H9 (cell line): ENCODE results near the gene TMBIM6. TPM values are rescaled to one million over a fixed set of nuclear protein-coding genes. Genes with fewer than 3 reads are reported as not detected.
A peak's percentile ranks its signal among the peaks of the same experiment; 100 is the strongest.

Source experiments
- DNase-seq: peaks from one replicate; pipeline ENCODE4 v3.0.0-alpha.2; 2017
- H2AFZ ChIP-seq: one replicate; pipeline ENCODE4 v1.6.1; 2013; ENCODE audit warnings: mild to moderate bottlenecking, low read length, control low read depth, moderate library complexity
- H2AK5ac ChIP-seq: 2 replicates; pipeline ENCODE4 v1.6.1; 2013; ENCODE audit warnings: low read length, control low read depth, mixed read lengths; ENCODE audit not compliant: insufficient read length
- H2BK120ac ChIP-seq: one replicate; pipeline ENCODE4 v1.6.1; 2013; ENCODE audit warnings: low read depth, mild to moderate bottlenecking, low read length, control low read depth, inconsistent platforms; ENCODE audit not compliant: poor library complexity, severe bottlenecking
- H2BK12ac ChIP-seq: 2 replicates; pipeline ENCODE4 v1.6.1; 2013; ENCODE audit warnings: low read length, control low read depth, mixed read lengths, low read depth; ENCODE audit not compliant: insufficient read length
- H2BK15ac ChIP-seq: 2 replicates; pipeline ENCODE4 v1.6.1; 2013; ENCODE audit warnings: low read depth, low read length, control low read depth
- H2BK20ac ChIP-seq: one replicate; pipeline ENCODE4 v1.6.1; 2013; ENCODE audit warnings: low read depth, mild to moderate bottlenecking, low read length, control low read depth, inconsistent platforms; ENCODE audit not compliant: poor library complexity, severe bottlenecking
- H2BK5ac ChIP-seq: 2 replicates; pipeline ENCODE4 v1.6.1; 2013; ENCODE audit warnings: low read length, control low read depth, mixed read lengths; ENCODE audit not compliant: insufficient read length
- H3K14ac ChIP-seq: 2 replicates; pipeline ENCODE4 v1.6.1; 2013; ENCODE audit warnings: low read length, control low read depth; ENCODE audit not compliant: insufficient read depth
- H3K18ac ChIP-seq: 2 replicates; pipeline ENCODE4 v1.6.1; 2013; ENCODE audit warnings: low read depth, mild to moderate bottlenecking, mixed read lengths, low read length, control low read depth; ENCODE audit not compliant: insufficient read length
- H3K23ac ChIP-seq: 2 replicates; pipeline ENCODE4 v1.6.1; 2013; ENCODE audit warnings: low read length, control low read depth, mixed read lengths, low read depth; ENCODE audit not compliant: insufficient read length
- H3K23me2 ChIP-seq: 2 replicates; pipeline ENCODE4 v1.6.1; 2013; ENCODE audit warnings: low read depth, mild to moderate bottlenecking, mixed read lengths, low read length, control low read depth; ENCODE audit not compliant: insufficient read length, poor library complexity, severe bottlenecking
- H3K27ac ChIP-seq: 2 replicates; pipeline ENCODE4 v1.5.1; 2013; ENCODE audit warnings: low read length, control low read depth, mixed read lengths, low read depth; ENCODE audit not compliant: insufficient read length
- H3K27me3 ChIP-seq: 2 replicates; pipeline ENCODE4 v1.6.1; 2013; ENCODE audit warnings: low read length, control low read depth, inconsistent platforms; ENCODE audit not compliant: insufficient read depth
- H3K4ac ChIP-seq: 2 replicates; pipeline ENCODE4 v1.6.1; 2013; ENCODE audit warnings: low read depth, mild to moderate bottlenecking, control low read depth, inconsistent platforms, low read length, moderate library complexity
- H3K4me1 ChIP-seq: 2 replicates; pipeline ENCODE4 v1.6.1; 2013; ENCODE audit warnings: low read length, control low read depth, inconsistent platforms; ENCODE audit not compliant: insufficient read depth
- H3K4me2 ChIP-seq: 2 replicates; pipeline ENCODE4 v1.6.1; 2013; ENCODE audit warnings: low read length, control low read depth, mixed read lengths; ENCODE audit not compliant: insufficient read length, insufficient read depth
- H3K56ac ChIP-seq: 2 replicates; pipeline ENCODE4 v1.6.1; 2013; ENCODE audit warnings: low read depth, mild to moderate bottlenecking, mixed read lengths, low read length, control low read depth; ENCODE audit not compliant: insufficient read length
- H3K79me1 ChIP-seq: 2 replicates; pipeline ENCODE4 v1.6.1; 2013; ENCODE audit warnings: low read depth, mild to moderate bottlenecking, moderate library complexity, low read length, control low read depth, inconsistent platforms; ENCODE audit not compliant: insufficient read depth, poor library complexity, severe bottlenecking
- H3K79me2 ChIP-seq: 2 replicates; pipeline ENCODE4 v1.6.1; 2013; ENCODE audit warnings: low read length, control low read depth, inconsistent platforms; ENCODE audit not compliant: insufficient read depth
- H3K9ac ChIP-seq: 2 replicates; pipeline ENCODE4 v1.6.1; 2013; ENCODE audit warnings: low read length, control low read depth, mixed read lengths; ENCODE audit not compliant: insufficient read length; ENCODE audit errors: extremely low read depth
- H3K9me3 ChIP-seq: one replicate; pipeline ENCODE4 v1.6.1; 2013; ENCODE audit warnings: low read depth, low read length, inconsistent platforms; ENCODE audit not compliant: control insufficient read depth
- H3T11ph ChIP-seq: one replicate; pipeline ENCODE4 v1.6.1; 2013; ENCODE audit warnings: mild to moderate bottlenecking, low read length, control low read depth, inconsistent platforms
- H4K20me1 ChIP-seq: one replicate; pipeline ENCODE4 v1.6.1; 2013; ENCODE audit not compliant: control insufficient read depth, insufficient read length, insufficient read depth
- H4K5ac ChIP-seq: 2 replicates; pipeline ENCODE4 v1.6.1; 2013; ENCODE audit warnings: low read depth, mild to moderate bottlenecking, mixed read lengths, low read length, control low read depth; ENCODE audit not compliant: insufficient read length
- H4K8ac ChIP-seq: replicated peaks from 2 replicates; pipeline ENCODE4 v1.6.1; 2013; ENCODE audit warnings: low read length, control low read depth, mixed read lengths, low read depth; ENCODE audit not compliant: insufficient read length
- H4K91ac ChIP-seq: 2 replicates; pipeline ENCODE4 v1.6.1; 2013; ENCODE audit warnings: low read depth, mild to moderate bottlenecking, moderate library complexity, mixed read lengths, low read length, control low read depth; ENCODE audit not compliant: insufficient read length
- H3K27ac Mint-ChIP-seq, 3 experiments: 2 replicates in 2 of 3; 3 replicates in 1 of 3; pipeline ENCODE4 v1.8.0; 2020 to 2021; ENCODE audit warnings: mixed read lengths in 3 of 3, mild to moderate bottlenecking in 1 of 3, moderate library complexity in 1 of 3
- H3K27me3 Mint-ChIP-seq: 2 replicates; pipeline ENCODE4 v1.8.0; 2021; ENCODE audit warnings: low read depth, mild to moderate bottlenecking, moderate library complexity, mixed read lengths
- H3K36me3 Mint-ChIP-seq, 3 experiments: 2 replicates in 2 of 3; 3 replicates in 1 of 3; pipeline ENCODE4 v1.8.0; 2020 to 2021; ENCODE audit warnings: low read depth in 3 of 3, mixed read lengths in 3 of 3; ENCODE audit not compliant: insufficient read depth in 1 of 3
- H3K4me1 Mint-ChIP-seq, 2 experiments: 2 replicates each; pipeline ENCODE4 v1.8.0; 2020; ENCODE audit warnings: mixed read lengths in 2 of 2
- H3K4me3 Mint-ChIP-seq, 2 experiments: 2 replicates in 1 of 2; 3 replicates in 1 of 2; pipeline ENCODE4 v1.8.0; 2020 to 2021; ENCODE audit warnings: mild to moderate bottlenecking in 2 of 2, mixed read lengths in 2 of 2, moderate library complexity in 1 of 2
- H3K9me3 Mint-ChIP-seq, 2 experiments: 2 replicates in 1 of 2; 3 replicates in 1 of 2; pipeline ENCODE4 v1.8.0; 2020; ENCODE audit warnings: mild to moderate bottlenecking in 2 of 2, mixed read lengths in 2 of 2, moderate library complexity in 1 of 2
- WGBS: extraction: QIAGEN DNeasy Blood & Tissue Kit; methylation state at CpG from one replicate; pipeline ENCODE4 v1.1.7; 2013; ENCODE audit warnings: missing lambda C conversion rate, low lambda C conversion rate, mixed read lengths; ENCODE audit not compliant: insufficient read length; ENCODE audit errors: extremely low coverage; 5-methylcytosine and 5-hydroxymethylcytosine counted together
- total RNA-seq: library from RNA; stranded (reverse); gene quantifications from 2 replicates; pipeline ENCODE4 v1.2.1, GENCODE V29; 2021
- TF ChIP-seq, protein P1 (sequence below): fragments of 200-600 bp; sonication (generic); conservative IDR thresholded peaks from 3 replicates; pipeline ENCODE4 v1.8.0; 2021; ENCODE audit warnings: antibody characterized with exemption, mild to moderate bottlenecking

Gene TMBIM6
- total RNA-seq, 1 experiment from 2014 or later: 362 TPM

DNA sequence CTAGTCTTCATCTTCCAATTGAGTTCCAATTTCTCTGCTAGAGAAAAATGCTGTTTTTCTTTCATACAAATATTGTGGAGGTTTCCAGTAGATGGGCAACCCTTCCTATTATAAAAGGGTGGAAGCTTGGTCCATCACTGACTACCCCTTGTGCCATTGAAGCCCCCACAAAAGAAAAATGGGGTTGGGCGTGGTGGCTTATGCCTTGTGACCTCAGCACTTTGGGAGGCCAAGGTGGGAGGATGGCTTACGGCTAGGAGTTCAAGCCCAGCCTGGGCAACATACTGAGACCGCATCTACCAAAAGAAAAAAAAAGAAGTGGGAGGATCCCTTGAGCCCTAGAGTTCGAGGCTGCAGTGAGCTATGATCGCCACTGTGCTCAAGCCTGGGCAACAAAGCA lies 64.1 kb downstream of the TMBIM6 start:
- H2BK120ac ChIP-seq: no peak overlapping the region
- TF ChIP-seq, protein P1, sequence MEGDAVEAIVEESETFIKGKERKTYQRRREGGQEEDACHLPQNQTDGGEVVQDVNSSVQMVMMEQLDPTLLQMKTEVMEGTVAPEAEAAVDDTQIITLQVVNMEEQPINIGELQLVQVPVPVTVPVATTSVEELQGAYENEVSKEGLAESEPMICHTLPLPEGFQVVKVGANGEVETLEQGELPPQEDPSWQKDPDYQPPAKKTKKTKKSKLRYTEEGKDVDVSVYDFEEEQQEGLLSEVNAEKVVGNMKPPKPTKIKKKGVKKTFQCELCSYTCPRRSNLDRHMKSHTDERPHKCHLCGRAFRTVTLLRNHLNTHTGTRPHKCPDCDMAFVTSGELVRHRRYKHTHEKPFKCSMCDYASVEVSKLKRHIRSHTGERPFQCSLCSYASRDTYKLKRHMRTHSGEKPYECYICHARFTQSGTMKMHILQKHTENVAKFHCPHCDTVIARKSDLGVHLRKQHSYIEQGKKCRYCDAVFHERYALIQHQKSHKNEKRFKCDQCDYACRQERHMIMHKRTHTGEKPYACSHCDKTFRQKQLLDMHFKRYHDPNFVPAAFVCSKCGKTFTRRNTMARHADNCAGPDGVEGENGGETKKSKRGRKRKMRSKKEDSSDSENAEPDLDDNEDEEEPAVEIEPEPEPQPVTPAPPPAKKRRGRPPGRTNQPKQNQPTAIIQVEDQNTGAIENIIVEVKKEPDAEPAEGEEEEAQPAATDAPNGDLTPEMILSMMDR: no peak
- WGBS: no CpG with 5 or more reads among the region's 5 CpGs
- no peaks in the 10 kb centered on the region for H3K9me3 ChIP-seq
- H2BK12ac ChIP-seq: no peak overlapping the region
- H3K4ac ChIP-seq: no peak overlapping the region
- no peak overlapping the region for H2BK5ac ChIP-seq
- no peaks in the 10 kb centered on the region for H3K23me2 ChIP-seq
- no peaks in the 10 kb centered on the region for H4K20me1 ChIP-seq
- H3K4me1 Mint-ChIP-seq: peaks cover 15 to 34% of the 10 kb centered on the region in 2 experiments
- no peak for DNase-seq
- H3K9ac ChIP-seq: no peak overlapping the region
- no peaks in the 10 kb centered on the region for H3K79me2 ChIP-seq
- no peak overlapping the region for H3K18ac ChIP-seq
- H3K4me1 ChIP-seq: peaks cover 11% of the 10 kb centered on the region; the same call in 1 of the 2 replicates
- H3K4me2 ChIP-seq: no peak overlapping the region
- H3K23ac ChIP-seq: no peak overlapping the region
- H4K8ac ChIP-seq: no peak overlapping the region
- peak overlapping the region in 1 of 3 experiments; percentile 36; a peak in 1 of 7 replicates for H3K27ac Mint-ChIP-seq
- H2BK20ac ChIP-seq: no peak overlapping the region
- no peak overlapping the region for H3T11ph ChIP-seq
- no peaks in the 10 kb centered on the region for H3K79me1 ChIP-seq
- H2AK5ac ChIP-seq: no peak overlapping the region
- no peak overlapping the region for H3K14ac ChIP-seq
- no peak overlapping the region for H4K5ac ChIP-seq
- H3K56ac ChIP-seq: no peak overlapping the region
- H3K27me3 Mint-ChIP-seq: no peaks in the 10 kb centered on the region
- no peak overlapping the region for H3K27ac ChIP-seq
- H3K27me3 ChIP-seq: no peaks in the 10 kb centered on the region
- no peaks in the 10 kb centered on the region; a peak in 1 of 5 replicates for H3K9me3 Mint-ChIP-seq
- H4K91ac ChIP-seq: no peak overlapping the region
- no peak overlapping the region for H2BK15ac ChIP-seq
- H3K36me3 Mint-ChIP-seq: peaks cover 9 to 39% (median 21%) of the 10 kb centered on the region in 3 experiments; a peak in 6 of 7 replicates
- no peak overlapping the region for H2AFZ ChIP-seq
- H3K4me3 Mint-ChIP-seq: no peak overlapping the region
